TTC549 (cell line): ENCODE data around the gene TJP1.
"Not testable (repeated sequence)": the region's sequence is repeated elsewhere in the genome, so short reads cannot be mapped to it uniquely, and the experiment has no call there.

Experiments
- FAIRE-seq: peaks from 2 replicates; lab custom pipeline; 2012; peaks lifted over from hg19 to GRCh38; lab: Jason Lieb, UNC

Gene TJP1

DNA sequence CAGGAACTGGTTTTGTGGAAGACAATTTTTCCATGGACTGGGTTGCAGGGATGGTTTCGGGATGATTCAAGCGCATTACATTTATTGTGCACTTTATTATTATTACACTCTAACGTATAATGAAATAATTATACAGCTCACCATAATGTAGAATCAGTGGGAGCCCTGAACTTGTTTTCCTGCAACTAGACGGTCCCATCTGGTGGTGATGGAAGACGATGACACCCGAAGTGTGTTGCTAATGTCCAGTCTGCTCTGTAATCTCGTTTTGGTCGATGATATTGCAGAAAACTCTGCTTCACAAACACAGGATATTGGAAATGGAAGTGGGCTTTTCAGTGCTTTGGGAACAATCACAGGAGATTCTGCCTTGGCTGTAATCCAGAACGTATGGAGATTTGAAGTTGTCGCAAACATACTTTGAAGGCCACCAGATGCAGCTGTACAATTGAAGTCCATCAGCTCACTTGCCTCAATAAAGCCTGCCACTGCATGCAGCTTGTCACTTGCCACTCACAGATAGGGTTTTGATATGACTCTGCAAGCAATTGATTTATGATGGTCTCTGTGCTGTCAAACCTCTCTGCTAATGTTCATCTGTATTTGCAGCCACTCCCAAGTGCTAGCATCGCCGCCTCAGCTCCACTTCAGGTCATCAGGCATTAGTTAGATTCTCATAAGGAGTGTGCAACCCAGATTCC lies 141.7 kb downstream of the TJP1 start:
- FAIRE-seq, result no peak

- no peak for FAIRE-seq
Measured at GRCh38 chr15:29678504-29679034, 143.7 kb downstream of the TJP1 start.

DNA sequence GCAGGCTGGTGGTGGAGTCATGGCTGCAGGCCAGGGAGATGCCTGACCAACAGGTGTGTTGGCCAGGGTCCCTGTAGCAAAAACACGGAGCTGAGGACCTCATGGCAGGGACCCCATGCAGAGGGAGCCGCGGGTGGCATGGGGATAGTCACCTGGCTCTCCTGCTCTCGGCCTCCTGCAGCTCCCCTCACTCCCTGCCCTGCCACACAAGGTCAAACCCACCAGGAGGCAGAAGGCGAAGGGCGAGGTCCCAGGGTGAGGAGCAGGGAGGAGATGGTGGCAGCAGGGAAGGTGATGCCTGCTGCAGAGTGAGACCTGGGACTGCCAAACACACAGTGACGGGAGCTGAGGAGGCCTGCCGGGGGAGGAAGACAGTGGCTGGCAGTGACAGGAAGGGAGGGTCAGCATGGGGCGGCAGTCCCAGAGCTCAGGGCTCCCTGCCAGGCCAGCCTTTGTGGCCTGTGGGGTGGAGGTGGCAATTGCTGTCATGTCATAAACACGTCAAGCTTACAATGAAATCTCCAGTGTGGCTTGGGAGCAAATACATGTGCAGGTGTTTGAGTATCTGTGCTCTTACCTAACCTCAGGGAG lies 144.3 kb downstream of the TJP1 start:
- FAIRE-seq, result no peak

- no peak for FAIRE-seq
Measured at GRCh38 chr15:29677455-29677854, 144.8 kb downstream of the TJP1 start.

GRCh38 chr15:29676961-29677402 lies 145.3 kb downstream of the TJP1 start:
- no peak for FAIRE-seq

- not testable (repeated sequence) for FAIRE-seq
Measured at GRCh38 chr15:29676374-29676960, 145.8 kb downstream of the TJP1 start.

DNA sequence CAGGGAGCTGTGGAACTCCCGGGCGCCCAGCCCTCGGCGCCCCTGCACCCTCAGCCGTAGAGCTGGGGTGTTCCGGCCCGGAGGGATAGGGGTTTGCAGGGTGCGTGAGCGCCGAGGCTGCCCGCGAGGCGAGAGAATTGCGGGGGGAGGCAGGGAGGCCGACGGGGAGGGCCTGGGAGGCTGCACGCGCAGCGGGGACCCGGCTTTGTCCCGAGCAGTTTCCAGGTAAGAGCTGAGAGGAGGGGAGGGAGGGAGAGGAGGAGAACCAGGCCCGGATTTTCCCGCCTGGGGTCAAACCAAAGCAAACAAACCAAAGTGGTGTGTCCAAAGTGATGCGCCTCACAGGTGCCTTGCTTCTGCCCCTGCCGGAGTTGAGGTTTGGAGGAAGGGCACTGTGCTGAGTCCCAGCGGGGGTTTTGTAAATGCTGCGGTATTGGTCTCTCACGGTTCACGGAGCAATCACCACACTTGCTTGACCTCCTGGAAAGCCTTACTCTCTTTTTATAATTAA lies 146.4 kb downstream of the TJP1 start:
- no peak for FAIRE-seq

DNA sequence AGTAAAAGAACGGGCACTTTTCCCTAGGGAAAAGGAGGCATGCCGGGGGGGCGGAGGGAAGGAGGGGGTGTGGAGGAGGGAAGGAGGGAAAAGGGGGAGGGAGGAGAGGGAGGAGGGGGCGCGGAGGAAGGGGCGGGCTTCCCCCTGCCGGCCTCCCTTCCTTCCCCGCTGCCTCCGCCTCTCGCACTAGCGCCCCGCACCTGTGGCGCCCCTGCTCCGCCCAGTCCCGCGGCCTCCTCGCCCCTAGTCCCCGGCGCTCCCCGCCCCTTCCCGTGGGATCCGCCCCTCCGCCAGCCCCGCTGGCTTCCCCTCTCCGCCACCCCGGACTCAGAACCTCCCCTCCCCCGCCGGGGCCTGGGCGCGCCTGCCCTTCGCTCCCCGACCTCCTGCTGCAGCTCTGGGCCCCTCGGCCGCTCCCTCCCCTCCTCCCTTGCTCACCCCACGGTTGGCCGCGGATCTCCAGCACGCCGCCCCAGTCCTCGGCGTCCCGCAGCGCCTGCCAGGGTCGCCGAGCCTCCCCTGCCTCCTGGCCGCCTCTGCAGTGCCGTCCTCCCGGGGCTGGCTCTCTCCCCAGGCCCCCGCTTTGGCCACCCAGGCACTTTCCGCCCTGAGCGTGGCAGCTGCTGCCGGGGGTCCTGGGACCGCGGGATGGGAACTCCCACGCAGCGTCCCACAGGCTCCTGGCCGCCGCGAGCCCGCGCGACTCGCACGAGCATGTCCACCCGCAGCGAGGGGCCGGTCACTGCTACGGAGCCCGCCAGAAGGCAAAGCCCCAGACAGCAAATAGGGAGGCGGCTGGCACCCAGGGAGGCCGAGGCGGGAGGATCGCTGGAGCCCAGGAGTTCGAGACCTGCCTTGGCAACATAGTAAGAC lies 147.4 kb downstream of the TJP1 start:
- FAIRE-seq, result no peak

DNA sequence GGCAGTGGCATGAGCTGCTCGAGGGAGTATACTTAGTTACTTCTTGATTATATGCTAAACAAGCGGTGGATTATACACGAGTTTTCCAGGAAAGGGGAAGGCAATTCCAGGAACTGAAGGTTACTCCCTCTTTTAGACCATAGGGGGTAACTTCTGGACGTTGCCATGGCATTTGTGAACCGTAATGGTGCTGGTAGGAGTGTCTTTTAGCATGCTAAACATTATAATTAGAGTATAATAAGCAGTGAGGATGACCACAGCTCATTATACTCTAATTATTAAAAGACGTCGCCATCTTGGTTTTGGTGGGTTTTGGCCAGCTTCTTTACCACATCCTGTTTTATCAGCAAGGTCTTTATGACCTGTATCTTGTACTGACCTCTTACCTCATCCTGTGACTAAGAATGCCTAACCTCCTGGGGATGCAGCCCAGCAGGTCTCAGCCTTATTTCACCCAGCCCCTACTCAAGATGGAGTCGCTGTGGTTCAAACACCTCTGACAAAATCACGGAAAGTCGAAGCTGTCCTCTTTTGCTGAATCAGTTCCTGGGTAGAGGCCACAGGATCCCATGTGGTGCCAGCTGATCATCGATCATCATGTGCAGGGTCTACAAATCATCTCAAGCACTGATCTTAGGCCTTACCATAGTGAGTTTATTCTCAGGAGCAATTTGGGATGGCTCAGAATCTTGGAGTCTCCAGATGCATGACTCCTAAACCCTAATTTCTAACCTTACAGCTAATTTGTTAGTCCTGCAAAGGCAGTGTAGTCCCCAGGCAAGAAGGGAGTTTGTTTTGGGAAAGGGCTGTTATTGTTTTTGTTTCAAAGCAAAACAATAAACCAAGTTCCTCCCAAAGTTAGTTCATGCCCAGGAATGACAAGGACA lies 149.1 kb downstream of the TJP1 start:
- no peak for FAIRE-seq

GRCh38 chr15:29672446-29672845 lies 149.8 kb downstream of the TJP1 start:
- no peak for FAIRE-seq

- FAIRE-seq, result not testable (repeated sequence)
Measured at GRCh38 chr15:29672046-29672445, 150.2 kb downstream of the TJP1 start.

DNA sequence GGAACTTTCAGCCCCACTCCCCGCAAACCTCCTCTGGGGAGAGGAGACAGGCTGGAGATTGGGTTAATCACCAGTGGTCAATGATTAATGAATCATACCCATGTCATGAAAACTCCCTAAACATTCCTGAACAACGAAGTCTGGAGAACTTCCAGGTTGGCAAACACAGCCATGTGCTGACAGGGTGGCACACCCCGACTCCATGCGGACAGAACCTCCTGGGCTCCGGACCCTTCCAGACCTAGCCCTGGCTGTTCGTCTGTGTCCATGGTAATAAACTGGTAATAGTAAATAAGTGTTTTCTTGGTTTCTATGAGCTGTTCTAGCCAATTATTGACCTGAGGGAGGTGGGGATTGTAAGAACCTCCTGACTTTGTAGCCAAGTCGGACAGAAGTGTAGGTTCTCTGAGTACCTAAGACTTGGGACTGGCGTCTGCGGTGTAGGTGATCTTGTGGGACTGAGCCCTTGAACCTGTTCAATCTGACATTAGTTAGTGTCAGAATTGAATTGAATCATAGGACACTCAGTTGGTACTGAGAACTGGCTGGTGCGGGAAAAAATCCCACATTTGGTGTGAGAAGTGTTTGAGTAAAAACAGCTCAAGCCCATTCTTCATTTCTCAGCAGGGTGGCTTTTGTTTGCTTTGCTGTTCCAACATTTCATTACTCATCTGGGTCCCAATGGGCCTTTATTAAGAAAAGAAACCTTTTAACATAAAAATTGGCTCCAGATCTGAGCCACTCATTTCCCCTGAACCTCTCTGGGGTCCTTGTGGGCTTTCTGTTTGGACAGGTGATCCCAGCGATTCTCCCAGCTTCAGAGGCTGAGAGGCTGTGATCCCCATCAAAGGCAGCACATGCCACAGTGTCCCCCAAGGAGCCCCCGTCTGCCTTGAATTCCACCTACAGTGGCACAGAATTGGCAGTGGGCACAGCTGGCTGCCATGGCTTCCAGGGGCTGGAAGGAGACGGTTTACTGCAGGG lies 151.0 kb downstream of the TJP1 start:
- FAIRE-seq, result no peak

DNA sequence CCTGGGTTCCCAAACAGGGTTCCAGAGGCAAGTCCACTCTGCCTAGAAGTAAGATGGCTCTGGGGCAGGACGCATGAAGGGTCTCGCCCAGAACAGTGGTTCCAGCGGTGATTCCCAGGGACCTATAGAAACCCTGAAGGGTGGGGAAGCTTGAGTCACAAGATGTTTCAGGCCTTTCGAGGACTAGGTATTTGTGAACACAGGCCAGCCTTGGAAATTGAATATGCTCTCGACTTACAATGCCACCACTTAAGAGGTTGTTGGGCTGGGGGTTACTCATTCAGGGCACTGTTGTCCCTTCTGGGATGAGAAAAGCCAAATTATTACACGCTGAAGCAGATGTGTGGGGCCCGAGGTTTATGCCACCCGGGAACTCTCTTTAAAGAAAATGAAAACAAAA lies 152.0 kb downstream of the TJP1 start:
- no peak for FAIRE-seq

- no peak for FAIRE-seq
Measured at GRCh38 chr15:29669823-29670222, 152.4 kb downstream of the TJP1 start.

DNA sequence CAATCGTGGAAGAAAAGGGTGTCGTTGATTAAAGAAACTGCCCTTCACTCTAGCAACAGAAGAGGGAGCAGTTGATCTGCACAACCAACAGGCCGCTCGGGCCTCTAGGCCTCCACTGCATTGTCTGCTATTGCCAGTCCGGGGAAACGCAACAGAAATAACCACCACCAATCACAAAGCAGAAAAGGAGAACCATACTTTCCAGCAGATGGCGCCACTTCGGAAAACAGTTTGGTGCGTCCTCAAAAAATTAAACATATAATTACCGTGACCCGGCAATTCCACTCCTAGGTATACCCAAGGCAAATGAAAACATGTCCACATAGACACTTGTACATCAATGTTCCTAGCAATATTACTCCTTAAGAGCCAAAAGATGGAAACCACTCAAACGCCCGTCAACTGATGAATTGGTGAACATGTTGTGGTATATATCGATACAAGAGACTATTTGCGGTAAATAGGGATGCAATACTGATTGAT lies 154.1 kb downstream of the TJP1 start:
- FAIRE-seq, result peak; percentile 95

- no peak for FAIRE-seq
Measured at GRCh38 chr15:29666241-29666640, 156.0 kb downstream of the TJP1 start.

- FAIRE-seq, result no peak
Measured at GRCh38 chr15:29665444-29666003, 156.7 kb downstream of the TJP1 start.

DNA sequence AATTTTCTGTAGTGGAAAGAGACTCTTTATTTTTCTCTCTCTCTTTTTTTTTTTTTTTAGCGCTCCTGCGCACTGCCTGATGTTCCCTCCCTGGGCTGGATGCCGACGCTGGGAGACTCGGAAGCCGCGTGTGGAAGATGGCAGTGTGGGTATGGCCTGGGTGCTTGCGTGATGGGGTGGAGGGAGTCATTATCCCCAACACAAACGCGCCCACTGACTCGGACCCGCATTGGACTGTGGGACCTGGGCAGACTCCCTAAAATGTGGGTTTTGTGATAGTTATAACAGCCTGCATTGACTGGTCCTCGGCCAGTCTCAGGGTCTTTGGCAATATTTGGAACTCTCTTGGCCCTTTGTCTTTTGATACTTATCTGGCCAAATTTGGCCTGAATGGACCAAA lies 157.9 kb downstream of the TJP1 start:
- FAIRE-seq, result no peak

GRCh38 chr15:29657476-29657817 lies 164.8 kb downstream of the TJP1 start:
- not testable (repeated sequence) for FAIRE-seq
